Activated CD8-positive, alpha-beta memory T cell treated with anti-CD3 and anti-CD28 coated beads for 1 hour (primary cell): Measurements from ENCODE around the gene CCSER1.
"Not testable (repeated sequence)": the region's sequence is repeated elsewhere in the genome, so short reads cannot be mapped to it uniquely, and the experiment has no call there.

Source experiments
- DNase-seq, 2 donors: peaks; one replicate each; pipeline ENCODE4 v3.0.0-alpha.2; 2020; ENCODE audit warnings: low read depth in 1 of 2; ENCODE audit errors: extremely low read depth in 1 of 2

The CCSER1 gene

DNA sequence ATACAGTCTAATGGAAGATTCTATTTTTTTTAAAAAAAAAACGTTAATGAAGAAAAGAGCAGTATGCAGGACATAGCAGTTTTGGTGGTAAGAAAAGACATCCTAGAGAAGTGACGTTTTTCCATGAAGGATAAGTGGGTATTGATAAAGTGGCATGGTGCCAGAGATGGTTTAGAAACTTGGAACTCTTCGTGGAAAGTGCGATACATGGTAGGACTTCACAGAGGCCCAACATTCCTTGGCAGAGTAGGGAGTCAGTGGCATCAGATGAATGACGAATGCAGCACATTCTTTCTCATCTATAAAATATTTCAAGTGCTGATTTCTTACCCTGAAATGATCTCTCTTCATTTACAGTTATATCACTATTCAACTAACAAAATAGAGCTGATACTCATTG, 298.7 kb downstream of the CCSER1 start:
- DNase-seq = no peak

- no peak for DNase-seq
Measured at GRCh38 chr4:90438522-90438921, 311.3 kb downstream of the CCSER1 start.

DNA sequence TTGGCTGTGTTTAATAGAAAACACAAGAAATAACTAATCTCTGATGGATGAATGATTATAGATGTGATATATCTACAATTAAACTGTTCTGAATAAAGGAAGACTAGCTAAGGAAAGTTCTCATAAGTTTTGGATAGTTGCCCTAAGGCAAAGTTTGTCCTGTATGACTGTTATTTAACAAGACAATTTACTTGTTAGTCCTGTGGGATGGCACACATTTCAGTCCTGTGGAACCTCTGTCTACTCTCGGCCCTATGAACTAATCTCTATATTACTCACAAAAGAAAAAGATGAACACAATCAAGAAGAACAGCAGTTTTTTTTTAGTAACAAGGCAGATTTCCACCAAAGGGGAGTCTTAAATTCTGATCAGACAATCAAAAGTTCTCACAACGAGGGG, 314.6 kb downstream of the CCSER1 start:
- DNase-seq = no peak

DNA sequence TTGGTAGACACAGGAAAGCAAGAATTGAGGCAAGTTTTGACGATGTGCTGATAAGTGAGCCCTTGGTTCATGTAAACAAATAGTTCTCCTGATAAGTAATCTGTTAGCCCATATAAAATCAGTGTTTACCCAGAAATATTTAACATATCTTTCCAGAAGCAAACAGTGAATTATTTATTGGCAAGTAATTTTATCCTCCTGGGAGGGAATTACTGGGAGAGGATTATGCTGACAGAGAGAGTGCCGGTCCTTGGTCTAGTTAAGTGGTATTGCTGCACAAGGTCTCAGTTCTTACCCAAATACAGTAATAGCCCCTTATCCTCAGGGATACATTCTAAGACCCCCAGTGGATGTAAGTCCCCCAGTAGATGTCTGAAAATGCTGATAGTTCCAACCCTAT, 315.4 kb downstream of the CCSER1 start:
- DNase-seq = no peak

GRCh38 chr4:90443231-90443630, 316.0 kb downstream of the CCSER1 start:
- no peak for DNase-seq

- no peak for DNase-seq
Measured at GRCh38 chr4:90444904-90445303, 317.7 kb downstream of the CCSER1 start.

- DNase-seq = no peak
Measured at GRCh38 chr4:90445380-90445779, 318.2 kb downstream of the CCSER1 start.

- DNase-seq = no peak
Measured at GRCh38 chr4:90449626-90450025, 322.4 kb downstream of the CCSER1 start.

DNA sequence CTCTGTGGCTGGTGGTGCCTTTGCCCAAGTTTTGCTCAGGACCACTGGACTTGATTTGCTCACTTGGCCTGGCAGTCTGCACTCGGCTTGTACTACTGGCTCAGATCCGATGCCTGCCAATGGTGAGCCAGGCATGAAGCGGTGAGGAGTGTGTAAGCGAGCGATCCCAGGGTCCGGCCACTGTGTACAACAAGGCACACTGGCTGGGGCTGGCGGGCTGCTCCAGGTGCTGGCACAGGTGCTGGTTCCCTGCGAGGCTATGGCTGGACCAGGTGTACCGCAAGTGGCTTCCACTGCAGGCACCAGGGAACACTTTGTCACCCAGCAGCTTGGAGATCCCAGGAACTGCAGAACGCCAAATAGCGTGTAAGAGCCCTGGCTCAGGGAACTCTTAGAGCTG, 329.7 kb downstream of the CCSER1 start:
- no peak for DNase-seq

- no peak for DNase-seq
Measured at GRCh38 chr4:90457817-90458216, 330.6 kb downstream of the CCSER1 start.

- DNase-seq = no peak
Measured at GRCh38 chr4:90458576-90458975, 331.4 kb downstream of the CCSER1 start.

- no peak for DNase-seq
Measured at GRCh38 chr4:90474484-90474883, 347.3 kb downstream of the CCSER1 start.

GRCh38 chr4:90476019-90476418, 348.8 kb downstream of the CCSER1 start:
- no peak for DNase-seq

GRCh38 chr4:90476586-90476985, 349.4 kb downstream of the CCSER1 start:
- DNase-seq = no peak

DNA sequence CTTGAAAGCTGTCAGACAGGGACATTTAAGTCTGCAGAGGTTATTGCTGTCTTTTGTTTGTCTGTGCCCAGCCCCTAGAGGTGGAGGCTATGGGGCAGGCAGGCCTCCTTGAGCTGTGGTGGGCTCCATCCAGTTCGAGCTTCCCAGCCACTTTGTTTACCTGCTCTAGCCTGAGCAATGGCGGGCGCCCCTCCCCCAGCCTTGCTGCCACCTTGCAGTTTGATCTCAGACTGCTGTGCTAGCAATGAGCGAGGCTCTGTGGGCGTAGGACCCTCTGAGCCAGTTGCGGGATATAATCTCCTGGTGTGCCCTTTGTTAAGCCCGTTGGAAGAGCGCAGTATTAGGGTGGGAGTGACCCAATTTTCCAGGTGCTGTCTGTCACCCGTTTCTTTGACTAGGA, 357.7 kb downstream of the CCSER1 start:
- not testable (repeated sequence) for DNase-seq

DNA sequence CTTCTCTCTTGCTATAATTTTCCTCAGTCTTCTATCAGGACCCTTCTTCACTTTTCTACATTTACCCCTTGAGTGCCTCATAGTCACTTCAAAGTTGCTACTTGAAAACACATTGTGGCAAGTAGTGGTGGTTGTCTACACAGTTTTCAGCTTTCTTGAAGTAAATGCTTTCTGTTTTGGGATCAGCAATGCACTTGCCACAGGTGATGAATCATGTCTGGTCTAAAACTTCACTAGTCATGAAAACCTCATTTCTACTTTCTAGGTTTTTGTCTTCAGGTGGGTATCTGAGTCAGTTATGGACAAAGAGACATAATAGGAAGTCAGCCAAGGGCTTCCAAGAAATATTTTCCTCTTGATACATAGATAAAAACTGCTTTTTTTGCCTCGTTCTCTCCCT, 359.2 kb downstream of the CCSER1 start:
- DNase-seq = no peak

- no peak for DNase-seq
Measured at GRCh38 chr4:90495211-90495610, 368.0 kb downstream of the CCSER1 start.

GRCh38 chr4:90495936-90496335, 368.7 kb downstream of the CCSER1 start:
- DNase-seq = no peak

DNA sequence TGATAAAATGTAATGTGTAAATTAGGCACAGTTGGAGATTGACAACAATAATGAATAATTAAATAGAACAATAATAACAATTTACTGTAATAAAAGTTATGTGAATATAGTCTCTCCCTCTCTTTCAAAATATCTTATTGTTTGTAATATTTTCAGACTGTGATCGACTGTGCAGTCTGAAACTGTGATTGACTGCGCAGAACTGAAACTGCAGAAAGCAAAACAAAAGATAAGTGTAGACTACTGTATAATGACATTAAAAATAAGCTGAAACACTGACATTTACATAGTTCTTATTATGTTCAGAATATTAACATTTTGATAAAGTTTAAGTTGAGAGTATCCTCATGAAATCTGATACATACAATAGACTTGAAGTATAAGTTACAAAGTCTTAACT, 371.0 kb downstream of the CCSER1 start:
- DNase-seq = no peak

- no peak for DNase-seq
Measured at GRCh38 chr4:90503677-90504076, 376.5 kb downstream of the CCSER1 start.

GRCh38 chr4:90515191-90515590, 388.0 kb downstream of the CCSER1 start:
- DNase-seq = no peak

- no peak for DNase-seq
Measured at GRCh38 chr4:90528551-90528950, 401.4 kb downstream of the CCSER1 start.

GRCh38 chr4:90536408-90536807, 409.2 kb downstream of the CCSER1 start:
- DNase-seq = no peak

GRCh38 chr4:90537491-90537890, 410.3 kb downstream of the CCSER1 start:
- DNase-seq = no peak
